K562 (cell line): ENCODE measurements around the gene ITSN2.

ENCODE experiments used
- CHCHD3 ChIP-seq: fragments of 250-450 bp; sonication (Bioruptor Pico); IDR thresholded peaks from 2 replicates; pipeline ENCODE4 v2.1.2; 2022; ENCODE audit warnings: mild to moderate bottlenecking
- KDM4B ChIP-seq, 2 experiments: fragments of 450-650 bp in 1 of 2; sonication (generic) in 1 of 2; IDR thresholded peaks; 2 replicates each; pipeline ENCODE4 v1.6.1; 2016 to 2017; ENCODE audit warnings: borderline replicate concordance in 2 of 2, antibody characterized with exemption in 1 of 2, low read depth in 1 of 2, mild to moderate bottlenecking in 1 of 2
- MBD2 ChIP-seq: sonication (generic); IDR thresholded peaks from 2 replicates; pipeline ENCODE4 v1.6.1; 2016; ENCODE audit warnings: low read depth, borderline replicate concordance
- MXI1 ChIP-seq: IDR thresholded peaks from 2 replicates; pipeline ENCODE4 v1.6.1; 2011; ENCODE audit warnings: low read depth, mild to moderate bottlenecking, improper control_type of control experiment, low read length
- MYNN ChIP-seq, 2 experiments: sonication (generic); formaldehyde crosslinking in 1 of 2; IDR thresholded peaks; 2 replicates each; pipeline versions ENCODE4 v1.5.0 to v1.6.1; 2016 to 2020; ENCODE audit warnings: antibody characterized with exemption in 1 of 2, missing genetic modification reagents in 1 of 2
- NFXL1 ChIP-seq: fragments of 450-650 bp; formaldehyde crosslinking; IDR thresholded peaks from 2 replicates; pipeline ENCODE4 v1.4.0; 2021; ENCODE audit warnings: mild to moderate bottlenecking
- NR1H2 ChIP-seq: sonication (generic); formaldehyde crosslinking; IDR thresholded peaks from 2 replicates; pipeline ENCODE4 v1.4.0; 2020; ENCODE audit warnings: mild to moderate bottlenecking, missing genetic modification reagents
- POLR2A ChIP-seq: fragments of 450-650 bp; conservative IDR thresholded peaks from 2 replicates; pipeline ENCODE4 v1.6.1; 2016
- TCF7L2 ChIP-seq: fragments of 150-350 bp; IDR thresholded peaks from 2 replicates; pipeline ENCODE4 v1.6.1; 2016; ENCODE audit warnings: low read depth, mild to moderate bottlenecking, low read length, moderate library complexity
- XRCC4 ChIP-seq: IDR thresholded peaks from one replicate; pipeline ENCODE4 v1.6.1; 2011; ENCODE audit not compliant: insufficient read depth, insufficient read length; ENCODE audit errors: extremely low read depth

GRCh38 chr2:24238158-24238557 is 122.2 kb downstream of the ITSN2 start:
- no peak for TF ChIP-seq MYNN (IDR thresholded peaks at IDR 0.05)
- no peak for TF ChIP-seq MYNN (CRISPR knock-in tag; IDR thresholded peaks at IDR 0.05)
- no peak for TF ChIP-seq MBD2
- no peak for TF ChIP-seq XRCC4
- TF ChIP-seq MXI1 = no peak
- TF ChIP-seq NFXL1 (CRISPR knock-in tag) = no peak
- TF ChIP-seq CHCHD3 = no peak
- no peak for TF ChIP-seq TCF7L2
- no peak for TF ChIP-seq KDM4B (IDR thresholded peaks at IDR 0.05; ENCODE audit: borderline replicate concordance in 2 of 2, low read depth in 1 of 2)
- TF ChIP-seq NR1H2 = no peak
- TF ChIP-seq POLR2A = no peak
